Posterior vena cava (tissue), 2 donors: Measurements from ENCODE around the gene ITPA. TPM values are rescaled to one million over a fixed set of nuclear protein-coding genes. Genes with fewer than 3 reads are reported as not detected.

Experiments
- DNase-seq: peaks from one replicate; pipeline ENCODE4 v3.0.0-alpha.2; 2020; ENCODE audit warnings: low spot score
- intact Hi-C, 2 donors: fragments of 100-400 bp; cut with DNase I; formaldehyde crosslinking; loops; one replicate each; pipeline versions ENCODE4 v1.14.1 to v1.14.2; 2022 to 2023
- total RNA-seq, 2 donors: library from RNA; stranded (reverse); fragmentation: NEBNext Ultra II Directional; extraction: Animal tissue kit (Norgen Biotek cat#: 25700); gene quantifications; one replicate each; pipeline ENCODE4 v1.2.1, GENCODE V29; 2021
- donor health status: DM: yes; HTN: yes; CAD: no.
- donor health status: DM: yes; HTN: yes; CAD: no.

The ITPA gene
- total RNA-seq, 2 donors from 2014 or later, result 31.1 to 33.7 TPM

DNA sequence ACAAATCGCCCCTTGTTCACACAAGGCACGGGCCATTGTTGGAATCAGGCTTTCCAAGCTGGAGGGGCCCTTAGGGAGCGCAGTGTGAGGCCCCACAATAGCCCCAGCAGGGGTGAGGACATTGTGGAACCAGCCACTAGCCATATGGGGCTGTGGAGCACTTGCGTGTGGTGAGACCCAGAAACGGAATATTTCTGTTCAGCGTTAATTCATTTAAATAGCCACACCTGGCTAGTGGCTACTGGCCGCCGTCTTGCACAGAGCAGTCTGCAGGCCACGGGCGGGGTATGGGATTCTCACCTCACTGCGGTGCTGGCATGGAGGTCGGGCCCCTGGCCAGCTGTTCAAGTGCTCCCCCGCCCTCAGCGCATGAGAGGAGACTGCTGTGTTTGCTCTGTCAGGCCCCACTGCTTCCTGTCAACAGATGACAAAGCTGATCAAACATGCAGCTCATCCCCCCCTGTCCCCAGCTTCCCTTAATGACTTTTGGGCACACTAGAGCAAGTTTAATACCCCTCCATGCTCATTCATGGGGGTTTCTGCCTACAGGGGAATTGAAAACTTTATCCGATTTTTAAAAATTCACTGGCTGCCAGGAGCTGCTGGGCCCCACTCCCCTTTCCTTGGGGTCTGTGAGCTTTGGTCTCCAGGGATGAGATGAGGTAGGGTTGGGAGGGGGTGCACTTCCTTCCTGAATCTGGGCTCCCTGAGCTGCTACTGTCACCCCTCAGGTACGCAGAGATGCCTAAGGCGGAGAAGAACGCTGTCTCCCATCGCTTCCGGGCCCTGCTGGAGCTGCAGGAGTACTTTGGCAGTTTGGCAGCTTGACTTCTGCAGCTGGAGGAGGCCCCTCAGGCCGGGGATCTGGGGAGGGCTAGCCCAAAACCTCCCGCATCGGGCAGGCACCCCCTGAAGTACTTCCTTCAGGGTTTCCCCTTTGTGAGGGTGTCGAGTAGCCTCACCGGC is 13.6 kb downstream of the ITPA start:
- intact Hi-C loops, result no loop called here
- DNase-seq, result no peak

DNA sequence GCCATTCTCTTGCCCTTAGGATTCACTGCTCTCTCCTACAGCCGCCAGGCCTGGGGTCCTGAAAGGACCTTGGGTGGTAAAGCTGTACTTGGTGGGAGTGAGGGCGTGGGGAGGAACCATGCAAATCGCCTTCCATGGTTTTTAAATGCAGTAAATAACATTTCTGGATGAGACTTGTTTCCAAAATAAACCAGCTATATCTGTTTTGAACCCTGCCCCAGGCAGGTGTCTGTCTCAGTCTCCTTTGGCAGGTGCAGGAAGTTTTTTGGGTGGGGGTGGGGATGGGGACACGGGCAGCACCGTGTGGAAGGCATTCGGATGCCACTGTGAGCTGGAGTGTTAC is 14.3 kb downstream of the ITPA start:
- intact Hi-C loops, result no loop called here
- no peak for DNase-seq

DNA sequence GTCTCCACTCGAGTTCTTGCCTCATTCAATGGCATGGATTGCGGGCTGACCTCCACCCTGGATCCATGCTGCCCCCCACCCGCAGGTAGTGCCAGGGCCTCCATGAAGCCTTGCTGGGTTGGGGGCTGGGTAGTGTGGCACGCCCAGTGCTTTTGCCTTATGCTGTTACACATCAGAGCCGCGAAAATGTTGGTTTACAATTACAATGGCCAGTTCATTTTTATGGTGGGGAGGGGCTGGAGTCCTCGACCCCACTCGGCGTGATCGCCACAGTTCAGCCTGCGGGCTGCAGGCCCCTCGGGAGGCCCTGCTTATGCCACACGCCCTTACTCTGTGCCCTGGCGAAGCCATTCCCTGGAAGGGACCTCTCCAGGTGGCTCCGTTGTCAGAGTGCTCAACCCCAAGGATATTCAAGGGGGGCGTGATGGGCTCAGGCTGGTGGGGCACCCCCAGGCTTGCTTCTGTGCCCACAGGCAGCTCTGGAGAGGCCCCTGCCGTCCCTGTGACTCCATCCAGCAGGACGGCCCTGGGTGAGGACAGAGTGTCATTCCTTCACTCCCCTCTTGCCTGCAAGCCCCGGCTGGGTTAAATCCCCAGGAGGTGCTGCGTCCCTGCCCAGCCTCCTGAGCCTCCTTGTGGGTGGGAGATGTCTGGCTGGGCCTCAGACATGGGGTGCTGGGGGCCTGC is 14.8 kb downstream of the ITPA start:
- no peak for DNase-seq
- intact Hi-C loops, result no loop called here

DNA sequence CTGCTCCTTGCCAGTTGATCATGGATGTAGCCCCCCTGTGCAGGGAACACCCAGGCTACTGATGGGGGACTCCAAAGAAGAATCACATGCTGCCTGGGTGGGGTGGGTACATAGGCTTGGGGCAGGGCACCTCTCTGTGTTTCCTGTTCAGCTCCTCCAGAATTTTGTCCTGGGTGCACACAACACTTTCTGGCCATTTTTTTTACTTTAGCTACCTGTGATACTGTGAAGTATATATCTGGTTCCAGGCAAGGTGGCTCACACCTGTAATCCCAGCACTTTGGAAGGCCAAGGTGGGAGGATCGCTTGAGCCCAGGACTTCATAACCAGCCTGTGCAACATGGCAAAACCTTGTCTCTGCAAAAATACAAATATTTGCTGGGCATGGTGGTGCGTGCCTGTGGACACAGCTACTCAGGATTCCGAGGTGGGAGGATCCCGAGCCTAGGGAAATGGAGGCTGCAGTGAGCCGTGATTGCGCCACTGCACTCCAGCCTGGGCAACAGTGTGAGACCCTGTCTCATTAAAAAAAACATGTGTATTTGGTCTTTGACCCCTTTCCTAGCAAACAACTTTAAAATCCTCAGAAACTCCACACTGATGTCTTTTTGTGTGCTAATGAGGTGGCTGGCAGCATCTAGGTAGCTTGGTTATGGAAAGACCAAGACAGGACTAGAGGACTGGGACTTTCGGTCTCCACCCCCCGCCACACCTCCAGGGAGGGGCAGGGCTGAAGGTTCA is 15.6 kb downstream of the ITPA start:
- intact Hi-C loops, result no loop called here
- DNase-seq, result no peak

- DNase-seq, result no peak
- intact Hi-C loops, result no loop called here
Observed at GRCh38 chr20:3226093-3226492, 16.8 kb downstream of the ITPA start.

- intact Hi-C loops, result no loop called here
- no peak for DNase-seq
Observed at GRCh38 chr20:3226864-3227263, 17.6 kb downstream of the ITPA start.

DNA sequence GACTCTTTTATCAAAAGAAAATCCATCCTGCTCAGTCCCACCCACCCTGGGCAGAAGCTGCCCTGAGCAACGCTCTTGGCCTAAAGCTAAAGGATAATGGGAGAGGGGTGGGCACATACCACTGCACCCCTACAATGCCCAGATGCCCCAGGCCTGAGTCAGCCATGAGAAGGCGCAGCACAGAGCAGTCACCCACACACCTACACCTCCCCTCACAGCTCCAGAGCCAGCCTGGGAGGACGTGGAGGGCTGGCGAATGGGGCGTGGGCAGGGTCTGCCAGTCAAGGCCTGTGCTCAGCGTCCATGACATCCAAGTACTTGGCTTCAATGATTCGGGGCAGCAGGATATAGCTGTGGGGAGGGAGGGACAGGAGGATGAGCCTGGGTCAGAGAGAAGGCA is 18.2 kb downstream of the ITPA start:
- DNase-seq, result no peak

GRCh38 chr20:3227936-3228749 is 18.8 kb downstream of the ITPA start:
- intact Hi-C loops, result no loop called here
- DNase-seq, result no peak

More for the DNA sequence above, 18.2 kb downstream of the ITPA start:
- intact Hi-C loops, result no loop called here

DNA sequence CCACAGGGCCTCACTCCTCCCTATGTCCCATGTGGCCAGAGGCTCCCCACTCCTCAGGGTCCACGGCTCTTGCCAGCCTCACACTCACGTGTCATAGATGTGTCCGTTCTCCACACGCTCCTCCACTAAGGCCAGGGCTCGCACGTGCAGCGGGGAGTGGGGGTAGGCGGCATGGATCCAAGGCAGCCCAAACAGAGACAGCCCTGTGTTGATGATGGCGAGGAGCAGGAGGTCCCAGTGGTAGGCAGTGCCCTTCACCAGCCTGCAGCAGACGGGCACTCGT is 19.4 kb downstream of the ITPA start:
- DNase-seq, result no peak

DNA sequence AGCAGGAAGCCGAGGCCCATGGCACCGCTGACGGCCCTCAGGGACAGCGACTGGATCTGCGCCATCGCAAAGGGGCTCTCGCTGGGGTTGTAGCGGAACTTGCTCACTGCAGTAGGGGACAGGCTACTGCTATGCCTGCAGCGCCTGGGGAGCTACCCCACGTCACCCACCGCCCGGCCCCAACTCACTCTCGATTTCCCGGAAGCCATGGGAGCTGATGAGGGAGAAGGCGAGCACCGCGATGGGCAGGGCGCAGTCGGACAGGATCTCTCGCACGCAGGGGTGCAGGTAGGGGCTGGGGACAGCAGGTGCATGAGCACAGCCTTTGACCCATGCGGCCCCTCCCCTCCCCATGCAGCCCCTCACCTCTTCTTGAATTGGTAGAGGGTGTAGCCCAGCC is 19.9 kb downstream of the ITPA start:
- no peak for DNase-seq
- intact Hi-C loops, result no loop called here

More for the DNA sequence above, 19.4 kb downstream of the ITPA start:
- intact Hi-C loops, result no loop called here

- no peak for DNase-seq
- intact Hi-C loops, result loop anchor here in 1 of 2 donors (1.0 kb wide), 1 partner anchor 28 kb away; no protein-coding TSS in a partner anchor
Observed at GRCh38 chr20:3229798-3230197, 20.5 kb downstream of the ITPA start.

GRCh38 chr20:3231116-3231515 is 21.8 kb downstream of the ITPA start:
- intact Hi-C loops, result no loop called here

GRCh38 chr20:3231889-3232588 is 22.7 kb downstream of the ITPA start:
- intact Hi-C loops, result no loop called here
- no peak for DNase-seq

More at GRCh38 chr20:3231116-3231515, 21.8 kb downstream of the ITPA start:
- DNase-seq, result no peak

GRCh38 chr20:3233131-3233990 is 24.1 kb downstream of the ITPA start:
- no peak for DNase-seq

DNA sequence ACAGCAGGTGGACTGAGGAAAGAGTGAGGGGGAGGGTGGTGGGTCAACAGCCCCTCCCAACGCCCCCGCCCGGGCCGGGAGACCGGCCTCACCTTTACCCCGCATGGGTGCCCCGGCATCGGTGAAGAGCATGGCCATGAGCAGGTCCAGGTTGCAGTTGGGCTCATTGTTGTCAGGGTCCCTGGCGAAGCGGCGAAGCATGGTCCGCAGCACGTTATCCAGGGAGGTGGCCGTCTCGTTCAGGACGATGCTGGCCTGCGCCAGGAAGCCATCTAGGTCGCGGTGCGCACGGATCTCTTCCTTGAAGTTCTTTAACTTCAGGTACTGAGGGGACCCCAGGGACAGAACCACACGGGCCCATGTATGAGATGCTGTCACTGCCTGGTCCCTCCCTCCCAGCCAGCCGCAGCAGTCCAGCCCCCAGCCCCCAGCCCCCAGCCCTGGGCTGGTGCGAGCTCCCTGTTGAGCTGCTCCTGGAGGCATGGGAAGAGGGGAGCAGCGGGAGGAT is 24.7 kb downstream of the ITPA start:
- no peak for DNase-seq
- intact Hi-C loops, result no loop called here

More at GRCh38 chr20:3233131-3233990, 24.1 kb downstream of the ITPA start:
- intact Hi-C loops, result no loop called here

GRCh38 chr20:3235666-3236324 is 26.5 kb downstream of the ITPA start:
- DNase-seq, result no peak
- intact Hi-C loops, result no loop called here
